HG03095 (cell line): Measurements from ENCODE around the gene COG1.

Source experiments
- ATAC-seq: cut with Tn5 transposase; IDR thresholded peaks from one replicate; pipeline ENCODE4 v1.9.1; 2021; ENCODE audit warnings: moderate library complexity; ENCODE audit not compliant: unreplicated experiment

Gene COG1

DNA sequence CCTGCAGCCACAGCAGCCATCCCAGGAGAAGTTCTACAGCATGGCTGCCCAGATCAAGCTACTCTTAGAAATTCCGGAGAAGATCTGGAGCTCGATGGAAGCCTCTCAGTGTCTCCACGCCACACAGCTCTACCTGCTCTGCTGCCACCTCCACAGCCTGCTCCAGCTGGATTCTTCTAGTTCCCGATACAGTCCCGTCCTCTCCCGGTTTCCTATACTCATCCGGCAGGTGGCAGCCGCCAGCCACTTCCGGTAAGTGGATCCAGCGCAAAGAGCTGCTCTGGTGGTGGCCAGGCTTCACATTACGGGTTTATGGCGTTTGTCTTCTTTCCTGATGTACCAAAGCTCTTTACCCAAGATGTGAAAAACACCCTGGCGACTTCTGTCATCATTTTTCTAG, 3.6 kb downstream of the COG1 start:
- ATAC-seq = no peak

DNA sequence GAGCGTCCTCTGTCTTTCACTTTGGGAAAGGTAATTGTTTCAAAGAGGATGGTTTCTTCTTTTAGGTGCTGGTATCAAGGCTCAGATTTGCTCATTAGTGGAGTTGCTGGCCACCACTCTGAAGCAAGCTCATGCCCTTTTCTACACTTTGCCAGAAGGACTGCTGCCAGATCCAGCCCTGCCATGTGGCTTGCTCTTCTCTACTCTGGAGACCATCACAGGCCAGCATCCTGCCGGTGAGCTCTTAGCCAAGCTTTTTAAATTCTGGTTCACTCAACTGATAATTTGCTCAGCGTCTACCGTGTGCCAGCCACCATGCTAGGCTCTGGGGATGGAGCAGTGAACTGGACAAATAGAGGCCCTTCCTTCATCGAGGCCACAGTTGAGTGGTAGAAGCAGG, 4.3 kb downstream of the COG1 start:
- no peak for ATAC-seq

DNA sequence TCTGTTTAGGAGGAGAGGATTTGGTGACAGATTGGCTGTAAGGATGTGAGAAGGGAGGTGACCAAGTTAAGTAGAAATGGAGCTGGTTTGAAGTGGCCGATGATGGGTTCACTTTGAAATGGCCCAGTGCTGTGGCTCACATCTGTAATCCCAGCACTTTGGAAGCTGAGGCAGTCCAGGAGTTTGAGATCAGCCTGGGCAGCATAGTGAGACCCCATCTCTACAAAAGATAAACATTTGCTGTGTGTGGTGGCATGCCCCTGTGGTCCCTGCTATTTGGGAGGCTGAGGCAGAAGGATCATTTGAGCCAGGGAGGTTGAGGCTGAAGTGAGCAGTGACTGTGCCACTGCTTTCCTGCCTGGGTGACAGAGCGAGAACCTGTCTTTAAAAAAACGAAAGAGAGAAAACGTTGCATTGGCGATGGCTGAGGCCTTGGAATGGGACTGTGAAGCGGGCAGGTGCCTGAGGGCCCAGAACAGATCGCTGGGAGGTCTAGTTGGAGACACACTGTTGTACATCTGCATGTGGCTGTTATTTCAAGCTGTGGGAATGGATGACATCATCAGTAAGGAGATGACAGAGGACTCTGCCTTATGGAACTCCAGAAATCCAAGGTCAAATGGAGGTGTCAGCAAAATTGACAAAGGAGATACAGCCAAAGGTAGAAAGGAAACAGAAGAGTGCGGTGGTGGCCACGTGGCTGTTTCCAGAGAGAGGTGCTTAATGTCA, 5.5 kb downstream of the COG1 start:
- no peak for ATAC-seq

DNA sequence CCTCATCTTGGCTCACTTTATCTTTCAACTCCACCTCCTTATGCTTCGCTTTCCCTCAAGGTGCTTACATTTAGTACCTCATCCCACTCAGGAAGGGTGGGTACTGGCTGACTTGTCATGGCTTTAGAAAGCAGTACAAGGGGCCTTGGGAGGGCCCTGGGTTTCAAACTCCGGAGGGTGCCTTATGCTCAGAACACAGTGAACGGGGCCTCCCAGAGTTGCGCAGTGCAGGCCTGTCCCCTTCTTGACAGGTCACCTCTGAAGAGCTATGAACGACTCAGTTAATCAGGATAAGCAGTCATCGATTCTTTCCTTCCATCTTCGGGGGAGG, 6.0 kb downstream of the COG1 start:
- ATAC-seq = no peak

DNA sequence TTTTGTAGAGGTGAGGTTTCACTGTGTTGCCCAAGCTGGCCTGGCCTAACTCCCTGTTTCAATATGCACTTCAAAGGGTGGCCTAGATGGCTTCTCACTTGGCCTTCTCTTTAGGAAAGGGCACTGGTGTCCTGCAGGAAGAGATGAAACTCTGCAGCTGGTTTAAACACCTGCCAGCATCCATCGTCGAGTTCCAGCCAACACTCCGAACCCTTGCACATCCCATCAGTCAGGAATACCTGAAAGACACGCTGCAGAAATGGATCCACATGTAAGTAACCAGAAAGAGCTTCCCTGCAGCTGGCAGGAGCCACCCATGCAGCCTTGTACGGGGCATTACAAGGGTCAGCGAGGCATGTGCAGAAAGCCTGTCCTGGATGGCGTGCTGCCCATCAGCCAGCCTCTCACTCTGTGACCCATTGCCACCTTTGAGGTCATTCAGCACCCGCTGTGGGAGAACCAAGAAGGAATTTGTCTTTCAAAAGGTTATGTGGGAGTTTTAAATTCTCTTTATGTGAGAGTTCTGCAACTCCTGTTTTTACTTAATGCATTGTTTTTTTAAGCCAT, 7.0 kb downstream of the COG1 start:
- ATAC-seq = no peak

DNA sequence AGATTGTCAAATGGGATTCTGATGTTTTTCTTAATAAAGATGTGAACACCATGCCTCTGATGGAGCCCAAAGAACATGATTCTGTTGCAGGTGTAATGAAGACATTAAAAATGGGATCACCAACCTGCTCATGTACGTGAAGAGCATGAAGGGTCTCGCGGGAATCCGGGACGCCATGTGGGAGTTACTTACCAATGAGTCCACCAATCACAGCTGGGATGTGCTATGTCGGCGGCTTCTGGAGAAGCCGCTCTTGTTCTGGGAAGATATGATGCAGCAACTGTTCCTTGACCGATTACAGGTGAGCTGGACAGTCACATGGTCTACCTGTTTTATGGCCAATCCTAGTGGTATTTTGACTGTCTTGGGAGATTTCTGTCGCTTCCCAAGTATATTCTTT, 7.6 kb downstream of the COG1 start:
- ATAC-seq = no peak

DNA sequence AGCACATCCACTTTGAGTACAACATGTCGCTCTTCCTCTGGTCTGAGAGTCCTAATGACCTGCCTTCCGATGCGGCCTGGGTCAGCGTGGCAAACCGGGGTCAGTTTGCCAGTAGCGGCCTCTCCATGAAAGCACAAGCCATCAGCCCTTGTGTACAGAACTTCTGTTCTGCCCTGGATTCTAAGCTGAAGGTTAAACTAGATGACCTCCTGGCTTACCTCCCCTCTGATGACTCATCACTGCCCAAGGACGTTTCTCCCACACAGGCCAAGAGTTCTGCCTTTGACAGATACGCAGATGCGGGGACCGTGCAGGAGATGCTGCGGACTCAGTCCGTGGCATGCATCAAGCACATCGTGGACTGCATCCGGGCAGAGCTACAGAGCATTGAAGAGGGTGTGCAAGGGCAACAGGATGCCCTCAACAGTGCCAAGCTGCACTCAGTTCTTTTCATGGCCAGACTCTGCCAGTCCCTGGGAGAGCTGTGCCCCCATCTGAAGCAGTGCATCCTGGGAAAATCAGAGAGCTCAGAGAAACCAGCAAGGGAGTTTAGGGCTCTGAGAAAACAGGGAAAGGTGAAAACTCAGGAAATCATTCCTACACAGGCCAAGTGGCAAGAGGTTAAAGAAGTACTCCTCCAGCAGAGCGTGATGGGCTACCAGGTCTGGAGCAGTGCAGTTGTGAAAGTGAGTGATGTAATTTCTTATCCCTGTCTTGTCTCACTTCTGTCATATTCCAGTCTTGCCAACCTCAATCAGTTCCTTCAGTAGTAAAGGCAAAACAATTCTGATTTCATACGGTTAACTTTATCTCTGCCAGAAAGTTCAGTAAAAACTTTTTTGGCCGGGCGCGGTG, 8.6 kb downstream of the COG1 start:
- no peak for ATAC-seq

DNA sequence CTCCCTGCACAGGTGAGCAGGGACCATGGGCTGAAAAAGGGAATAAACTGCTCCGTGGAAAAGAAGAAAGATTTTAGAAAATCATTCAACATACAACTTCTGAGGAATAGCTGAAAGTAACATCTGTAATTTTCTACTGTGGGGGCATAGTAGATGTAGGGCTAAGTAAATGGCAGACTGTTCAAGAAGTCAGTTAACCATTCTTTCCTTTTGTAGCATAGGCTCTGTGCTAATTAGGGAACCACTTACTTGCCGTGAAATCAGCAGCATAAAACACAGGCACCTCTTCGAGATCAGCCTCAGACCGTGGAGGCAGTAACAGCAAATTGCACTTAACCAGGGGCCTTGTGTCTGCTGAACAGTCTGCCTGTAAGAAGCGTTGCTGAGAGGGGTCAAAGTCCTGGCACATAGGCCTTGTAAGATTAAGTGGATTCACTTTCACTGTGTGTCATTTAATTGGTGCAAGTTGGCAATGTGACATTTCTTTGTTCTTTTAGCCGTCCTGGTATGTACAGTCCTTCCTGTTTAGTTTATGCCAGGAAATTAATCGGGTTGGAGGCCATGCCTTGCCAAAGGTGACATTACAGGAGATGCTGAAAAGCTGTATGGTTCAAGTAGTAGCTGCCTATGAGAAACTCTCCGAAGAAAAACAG, 10.4 kb downstream of the COG1 start:
- ATAC-seq = no peak

DNA sequence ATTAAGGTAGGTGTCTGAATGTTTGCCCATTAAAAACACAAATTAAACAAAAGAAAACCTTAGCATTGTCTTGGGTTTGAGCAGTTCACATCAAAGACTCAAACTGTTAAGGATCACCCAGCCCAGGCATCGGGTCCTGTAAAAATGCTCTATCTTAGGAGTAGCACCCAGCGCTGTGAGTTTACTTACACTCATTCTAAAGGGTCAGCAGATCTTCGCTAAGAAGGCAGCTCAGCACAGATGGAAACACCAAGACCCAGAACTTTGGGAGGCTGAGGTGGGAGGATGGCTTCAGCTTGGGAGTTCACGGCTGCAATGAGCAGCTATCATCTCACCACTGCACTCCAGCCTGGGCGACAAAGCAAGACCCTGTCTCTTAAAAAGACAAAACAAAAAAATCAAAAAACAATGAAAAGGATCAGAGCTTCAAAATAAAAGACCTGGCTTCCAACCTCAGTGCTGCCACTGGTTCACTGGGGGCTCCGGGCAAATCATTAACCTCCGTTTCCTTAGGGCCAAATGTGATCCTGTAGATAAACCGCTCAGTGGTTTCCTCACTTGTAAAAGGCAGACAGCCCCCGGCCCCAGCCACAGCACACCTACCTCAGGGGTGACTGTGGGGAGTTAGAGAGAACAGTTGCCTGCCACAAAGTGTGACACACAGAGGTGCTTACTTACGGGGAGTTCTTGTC, 11.1 kb downstream of the COG1 start:
- ATAC-seq = no peak

DNA sequence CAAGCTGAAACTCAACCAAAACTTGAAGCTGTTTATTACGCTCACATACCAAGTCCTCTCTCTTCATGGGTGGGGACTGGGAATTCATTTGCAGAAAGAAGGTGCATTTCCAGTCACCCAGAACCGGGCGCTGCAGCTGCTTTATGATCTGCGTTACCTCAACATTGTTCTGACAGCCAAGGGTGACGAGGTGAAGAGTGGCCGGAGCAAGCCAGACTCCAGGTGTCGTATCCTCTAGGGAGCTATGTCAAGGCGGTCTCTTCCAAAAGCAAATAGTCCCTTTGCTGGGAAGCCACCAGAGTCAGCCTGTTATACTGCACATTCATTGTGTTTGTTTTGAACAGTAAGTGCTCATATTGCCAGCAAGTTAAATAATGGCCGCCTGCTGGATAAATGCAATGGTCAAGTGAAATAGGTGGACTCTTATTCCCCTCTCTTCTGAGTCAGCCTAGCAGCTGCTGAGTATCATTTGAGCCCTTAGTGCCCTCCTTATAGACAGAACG, 12.7 kb downstream of the COG1 start:
- ATAC-seq = no peak

DNA sequence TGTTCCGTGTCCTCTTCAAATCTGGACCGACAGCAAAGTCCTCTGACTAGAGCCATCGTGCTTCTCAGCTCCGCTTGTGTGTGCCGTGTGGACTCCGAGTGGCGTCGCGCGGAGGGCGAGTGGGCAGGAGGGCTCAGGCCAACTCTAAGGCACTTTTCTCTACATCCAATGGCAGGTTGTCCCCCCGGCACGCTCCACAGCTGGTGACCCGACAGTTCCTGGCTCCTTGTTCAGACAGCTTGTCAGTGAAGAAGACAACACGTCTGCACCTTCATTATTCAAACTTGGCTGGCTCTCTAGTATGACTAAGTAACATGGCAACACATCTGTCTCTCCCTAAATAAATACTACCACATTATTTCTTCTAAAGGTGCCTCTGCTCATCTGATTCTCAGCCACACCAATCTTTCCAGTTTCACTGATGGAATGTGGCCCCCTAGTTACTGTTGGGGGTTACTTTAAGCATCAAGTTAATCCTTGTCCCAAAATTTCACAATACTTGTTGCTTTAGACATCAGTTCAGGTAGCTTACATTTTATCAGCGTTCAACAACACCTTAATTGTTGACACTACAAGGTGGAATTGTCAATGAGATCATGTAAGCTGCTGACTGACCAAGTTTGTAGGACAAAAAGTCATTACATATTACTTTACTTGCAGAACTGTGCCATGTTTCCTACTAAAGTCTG, 15.4 kb downstream of the COG1 start:
- ATAC-seq = no peak

DNA sequence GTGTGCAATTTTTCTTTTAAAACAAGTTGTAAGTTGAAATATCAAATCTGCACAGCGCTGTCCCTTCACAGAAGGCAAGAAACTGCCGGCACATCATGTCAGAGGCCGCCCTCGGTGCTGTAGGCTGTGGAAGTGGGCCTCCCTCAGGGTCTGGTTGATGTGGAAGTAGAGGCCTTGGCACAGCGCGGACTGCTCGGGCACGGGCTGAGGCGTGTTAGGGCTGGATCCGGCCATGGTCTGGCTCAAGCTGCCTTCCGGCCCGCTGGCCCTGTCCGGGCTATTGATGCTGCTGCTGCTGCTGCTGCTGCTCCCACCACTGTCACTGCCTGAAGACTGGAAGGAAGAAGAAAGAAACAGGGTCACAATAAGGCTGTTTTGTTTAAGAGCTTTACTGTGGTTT, 16.6 kb downstream of the COG1 start:
- no peak for ATAC-seq

DNA sequence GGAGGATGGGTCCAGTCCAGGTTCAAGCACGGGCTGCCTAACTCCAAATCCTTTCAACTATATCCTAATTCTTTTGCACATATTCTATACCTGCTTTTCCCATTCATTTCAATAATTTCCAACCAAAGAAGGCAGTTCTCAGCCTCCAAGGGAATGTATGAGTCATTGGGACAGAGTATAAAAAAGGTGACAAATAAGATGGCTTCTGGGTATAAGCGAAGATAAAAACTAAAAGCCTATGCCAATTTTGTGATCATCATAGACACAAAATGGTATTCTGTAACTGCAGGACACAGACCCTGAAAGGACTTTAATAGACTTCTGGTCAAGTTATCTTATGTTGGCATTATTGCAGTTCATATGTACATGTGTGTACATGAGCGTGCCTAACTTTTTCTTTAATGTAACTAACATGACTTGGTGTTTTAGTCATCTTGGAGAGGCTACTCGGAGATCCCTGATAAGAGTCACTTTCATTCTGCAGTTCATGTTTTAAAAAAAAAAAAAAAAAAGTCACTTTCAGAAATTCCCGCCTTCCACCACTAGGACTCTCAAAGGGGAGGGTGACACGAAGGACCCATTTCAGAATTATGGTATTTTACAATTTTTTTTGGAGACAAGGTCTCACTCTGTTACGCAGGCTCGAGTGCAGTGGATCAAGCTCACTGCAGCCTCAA, 17.3 kb downstream of the COG1 start:
- no peak for ATAC-seq

DNA sequence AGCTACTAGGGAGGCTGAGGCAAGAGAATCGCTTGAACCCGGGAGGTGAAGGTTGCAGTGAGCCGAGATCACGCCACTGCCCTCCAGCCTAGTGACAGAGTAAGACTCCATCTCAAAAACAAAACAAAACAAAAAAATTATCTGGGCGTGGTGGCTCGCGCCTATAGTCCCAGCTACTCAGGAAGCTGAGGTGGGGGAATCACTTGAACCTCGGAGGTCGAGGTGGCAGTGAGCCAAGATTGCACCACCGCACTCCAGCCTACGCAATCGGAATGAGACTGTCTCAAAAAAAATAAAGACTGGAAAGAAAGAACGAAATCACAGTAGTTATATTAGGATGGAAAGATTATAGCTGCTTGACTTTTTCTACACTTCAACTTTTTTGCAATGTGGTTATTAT, 18.9 kb downstream of the COG1 start:
- no peak for ATAC-seq

DNA sequence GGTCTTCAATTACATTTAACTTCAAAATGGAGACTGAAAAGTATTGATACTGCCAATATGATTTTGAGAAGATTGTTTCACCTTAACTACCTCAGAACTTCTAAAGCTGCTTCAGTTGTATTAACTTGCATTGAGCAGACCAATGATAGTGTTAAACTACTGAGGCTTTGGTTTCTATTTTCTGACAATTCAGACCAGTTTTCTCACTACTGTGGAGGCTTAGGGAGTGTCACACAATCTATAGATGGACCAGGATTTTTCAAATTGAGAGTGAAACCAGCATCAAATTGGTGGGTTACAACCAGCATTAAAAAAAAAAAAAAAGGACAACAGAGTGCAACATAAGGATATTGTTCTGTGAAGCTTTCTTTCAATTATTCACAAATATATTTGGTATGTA, 21.2 kb downstream of the COG1 start:
- ATAC-seq = no peak

DNA sequence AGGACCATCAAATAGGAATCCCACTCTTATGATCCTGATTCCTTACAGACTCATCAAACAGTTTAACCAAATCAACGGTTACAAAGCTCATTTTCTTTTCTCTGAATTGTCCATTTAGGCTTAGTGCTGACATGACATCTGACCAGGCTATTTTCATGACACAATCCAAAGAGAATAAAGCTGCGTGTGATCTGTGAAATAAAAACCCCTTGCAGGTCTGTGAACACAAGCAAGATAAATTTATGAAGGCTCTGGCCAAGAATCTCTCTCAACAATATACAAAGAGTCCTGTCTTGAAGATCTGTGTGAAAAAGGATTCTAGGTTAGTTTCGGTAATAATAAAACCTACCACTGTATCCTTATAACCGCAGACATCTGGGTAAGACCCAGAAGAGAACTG, 22.0 kb downstream of the COG1 start:
- ATAC-seq = no peak

DNA sequence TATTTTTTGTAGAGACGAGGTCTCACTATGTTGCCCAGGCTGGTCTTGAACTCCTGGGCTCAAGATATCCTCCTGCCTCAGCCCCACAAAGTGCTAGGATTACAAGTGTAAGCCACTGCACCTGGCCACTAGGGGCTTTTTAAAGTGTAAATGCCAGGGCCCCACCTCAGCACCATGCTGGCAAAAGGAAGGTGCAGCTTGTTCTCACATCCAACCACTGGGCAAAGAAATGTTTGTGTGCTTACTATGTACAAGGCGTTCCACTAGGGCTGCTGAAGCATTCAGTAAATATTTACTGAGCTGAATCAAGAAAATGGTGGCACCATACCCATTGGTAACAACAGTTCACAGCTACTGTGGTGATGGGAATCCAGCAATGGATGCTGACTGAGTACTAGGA, 22.6 kb downstream of the COG1 start:
- ATAC-seq = no peak

DNA sequence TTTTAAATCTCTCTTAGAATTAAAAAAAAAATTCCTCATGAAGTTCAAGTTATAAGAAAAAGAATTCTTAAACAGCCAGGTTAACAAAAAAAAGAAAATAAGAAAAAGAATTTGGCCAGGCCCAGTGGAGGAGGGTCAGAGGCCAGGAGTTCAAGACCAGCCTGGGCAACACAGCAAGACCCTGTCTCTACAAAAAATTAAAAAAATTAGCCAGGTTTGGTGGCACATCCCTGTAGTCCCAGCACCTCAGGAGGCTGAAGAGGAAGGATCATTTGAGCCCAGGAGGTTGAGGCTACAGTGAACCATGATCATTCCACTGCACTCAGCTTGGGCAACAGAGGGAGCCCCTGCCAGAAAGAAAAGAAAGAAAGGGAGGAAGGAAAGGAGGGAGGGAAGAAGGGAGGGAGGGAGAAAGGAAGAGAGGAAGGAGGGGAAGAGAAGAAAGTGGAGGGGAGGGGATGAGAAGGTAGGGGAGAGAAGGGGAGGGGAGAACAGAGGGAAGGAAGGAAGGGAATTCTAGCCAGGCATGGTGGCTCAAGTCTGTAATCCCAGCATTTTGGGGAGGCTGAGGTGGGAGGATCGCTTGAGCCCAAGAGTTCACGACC, 30.9 kb downstream of the COG1 start:
- no peak for ATAC-seq

DNA sequence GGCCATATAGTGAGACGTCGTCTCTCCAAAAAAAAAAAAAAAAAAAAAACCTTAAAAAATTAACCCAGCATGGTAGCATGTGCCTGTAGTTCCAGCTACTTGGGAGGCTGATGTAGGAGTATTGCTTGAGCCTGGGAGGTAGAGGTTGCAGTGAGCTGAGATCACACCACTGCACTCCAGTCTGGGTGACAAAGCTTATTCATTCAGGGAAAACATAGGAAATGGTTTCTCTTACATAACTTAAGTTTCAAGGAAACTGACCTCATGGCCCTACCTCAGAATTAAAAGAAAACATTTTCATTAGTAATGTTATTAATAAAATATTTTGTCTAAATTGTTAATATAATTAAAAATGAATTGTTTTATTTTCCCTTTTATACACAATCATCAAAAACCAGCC, 31.4 kb downstream of the COG1 start:
- no peak for ATAC-seq
